ENCODE results near the gene LRRC28.

GRCh38 chr15:99402014-99402729 is 150.9 kb downstream of the LRRC28 start:
- TF ChIP-seq CTCF (IDR thresholded peaks at IDR 0.05) (no peak), POLR2A (IDR thresholded peaks at IDR 0.05) (no peak)

Data from ovary (tissue), 3 donors.